Adrenal gland (tissue), 12 donors: ENCODE measurements around the gene OR4K5. TPM values are rescaled to one million over a fixed set of nuclear protein-coding genes. Genes with fewer than 3 reads are reported as not detected.

Source experiments
- polyA plus RNA-seq, 3 donors: library from polyadenylated mRNA; stranded (reverse); fragments of 200-250 nt in 2 of 3; fragments of 350-450 nt in 1 of 3; fragmentation: Illumina TruSeq in 1 of 3; extraction: RNeasy Lipid Tissue Mini Kit (QIAGEN cat#74804) in 1 of 3; gene quantifications; one replicate each; pipeline ENCODE4 v1.2.3, GENCODE V29; 2013 to 2014
- total RNA-seq, 9 donors: library from RNA; depleted of rRNA in 4 of 9; stranded (reverse); fragments of >200 nt in 4 of 9; fragments of 120-200 nt in 1 of 9; fragmentation: NEBNext Ultra II Directional in 1 of 9; extraction: Animal tissue kit (Norgen Biotek cat#: 25700) in 1 of 9; gene quantifications; one replicate each; pipeline versions ENCODE4 v1.1.0 to v1.2.4, GENCODE V29; 2013 to 2023
- donor health status: healthy with polysubstance abuse.
- donor health status: Bipolar disorder and iron deficiency.
- donor health status: DM: yes; HTN: yes; CAD: no.
- donor health status: DM: no; HTN: no; CAD: no.
- donor health status: DM: no; HTN: no; CAD: no.
- donor health status: DM: yes; HTN: yes; CAD: no.

The OR4K5 gene
- total and polyA plus RNA-seq, 12 donors = not detected

Other genes with a start within 250 kb of the OR4K5 start
- gene OR11H2, start 206.7 kb upstream of the OR4K5 start, total RNA-seq = not detected
- gene OR11H2, start 206.7 kb upstream of the OR4K5 start, polyA plus RNA-seq = not detected
- not detected for gene OR4Q3, start 177.0 kb upstream of the OR4K5 start, total RNA-seq
- gene OR4Q3, start 177.0 kb upstream of the OR4K5 start, polyA plus RNA-seq = not detected
- not detected for gene OR4M1, start 147.1 kb upstream of the OR4K5 start, total RNA-seq
- gene OR4M1, start 147.1 kb upstream of the OR4K5 start, polyA plus RNA-seq = not detected
- gene OR4N2, start 116.8 kb upstream of the OR4K5 start, total RNA-seq = not detected
- not detected for gene OR4N2, start 116.8 kb upstream of the OR4K5 start, polyA plus RNA-seq
- gene OR4K2, start 45.5 kb upstream of the OR4K5 start, total RNA-seq = not detected
- gene OR4K2, start 45.5 kb upstream of the OR4K5 start, polyA plus RNA-seq = not detected
- gene OR4K1, start 10.3 kb downstream of the OR4K5 start, total RNA-seq = not detected
- gene OR4K1, start 10.3 kb downstream of the OR4K5 start, polyA plus RNA-seq = not detected
- gene OR4K15, start 55.0 kb downstream of the OR4K5 start, total RNA-seq = not detected
- gene OR4K15, start 55.0 kb downstream of the OR4K5 start, polyA plus RNA-seq = not detected
- gene OR4Q2, start 81.6 kb downstream of the OR4K5 start, total RNA-seq = not detected
- gene OR4Q2, start 81.6 kb downstream of the OR4K5 start, polyA plus RNA-seq = not detected
- gene OR4K14, start 98.7 kb downstream of the OR4K5 start, total RNA-seq = not detected
- gene OR4K14, start 98.7 kb downstream of the OR4K5 start, polyA plus RNA-seq = not detected
- not detected for gene OR4K13, start 115.4 kb downstream of the OR4K5 start, total RNA-seq
- gene OR4K13, start 115.4 kb downstream of the OR4K5 start, polyA plus RNA-seq = not detected
- not detected for gene OR4L1, start 139.4 kb downstream of the OR4K5 start, total RNA-seq
- gene OR4L1, start 139.4 kb downstream of the OR4K5 start, polyA plus RNA-seq = not detected
- gene OR4K17, start 190.1 kb downstream of the OR4K5 start, total RNA-seq = not detected
- gene OR4K17, start 190.1 kb downstream of the OR4K5 start, polyA plus RNA-seq = not detected
- not detected for gene OR4N5, start 218.2 kb downstream of the OR4K5 start, total RNA-seq
- gene OR4N5, start 218.2 kb downstream of the OR4K5 start, polyA plus RNA-seq = not detected